ENCODE data around the gene YWHAB.
"Not testable (repeated sequence)": the region's sequence is repeated elsewhere in the genome, so short reads cannot be mapped to it uniquely, and the experiment has no call there.

Gene YWHAB

DNA sequence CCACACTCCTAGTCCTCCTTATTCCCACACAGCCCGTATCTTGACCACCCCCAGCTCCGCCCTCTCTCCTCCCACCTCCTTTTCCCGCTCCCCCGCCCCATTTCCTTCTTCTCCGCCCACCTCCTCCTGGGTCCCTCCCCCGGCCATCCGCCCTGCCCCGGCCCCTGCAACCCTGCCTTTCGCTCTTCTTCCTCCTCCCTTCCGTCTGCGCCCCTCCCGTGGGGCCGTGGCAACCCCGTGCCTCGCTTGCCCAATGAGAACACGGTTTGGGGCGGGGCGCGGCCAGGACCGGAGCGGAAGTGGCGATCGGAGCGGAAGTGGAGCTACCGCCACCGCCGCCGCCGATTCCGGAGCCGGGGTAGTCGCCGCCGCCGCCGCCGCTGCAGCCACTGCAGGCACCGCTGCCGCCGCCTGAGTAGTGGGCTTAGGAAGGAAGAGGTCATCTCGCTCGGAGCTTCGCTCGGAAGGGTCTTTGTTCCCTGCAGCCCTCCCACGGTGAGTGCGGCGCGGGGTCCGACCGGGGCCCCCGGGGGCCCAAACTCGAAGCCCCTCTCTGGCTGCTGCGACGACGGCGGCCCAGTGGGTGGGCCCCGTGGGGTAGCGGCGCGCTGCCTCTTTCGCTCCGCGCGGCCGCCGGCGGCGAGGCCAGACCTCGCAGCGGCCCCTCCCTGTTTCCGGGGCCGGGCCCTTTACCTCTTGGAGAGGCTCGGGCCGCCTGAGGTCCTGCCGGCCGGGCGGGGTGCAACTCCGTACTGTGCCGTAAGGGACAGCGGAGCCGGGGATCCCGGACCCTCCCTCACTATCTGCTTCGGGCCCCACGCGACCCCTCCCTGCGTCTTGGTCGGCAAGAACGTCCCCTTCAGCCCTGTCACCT lies at the start of gene YWHAB:
TSS of gene YWHAB (plus strand) at position 314 of the 874 bp plus-strand sequence. CDS start 15,829 bp downstream, outside the sequence.
- intact Hi-C loops (cut with DNase I) = loop anchor here (2.0 kb wide), 1 partner anchor 81 kb away; the partner anchor contains the start of gene STK4
- DNase-seq = peak; percentile 94 to 100 (median 97)

DNA sequence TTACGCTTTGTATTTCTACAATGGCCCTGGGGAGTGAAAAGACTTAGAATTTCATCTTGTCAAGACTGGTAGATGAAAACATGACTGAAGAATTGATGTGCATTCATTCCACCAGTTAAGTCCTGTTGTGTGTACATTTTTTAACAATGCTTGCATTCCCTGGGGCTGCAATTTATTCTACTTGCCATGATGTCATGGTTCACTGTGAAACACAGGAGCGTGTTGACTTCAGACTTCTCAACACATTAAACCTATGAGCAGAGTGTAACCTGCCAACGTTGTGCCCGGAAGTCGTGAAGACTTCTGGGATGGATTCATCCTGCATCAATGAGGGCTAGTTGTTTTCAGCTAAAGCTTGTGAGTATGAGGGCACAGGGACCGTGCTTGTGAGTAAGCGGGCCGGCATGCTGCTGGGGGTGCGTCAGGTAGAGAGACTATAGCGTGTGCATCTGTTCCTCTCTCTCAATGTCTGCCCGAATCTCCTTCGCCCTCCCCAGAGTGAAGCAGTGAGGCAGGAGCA lies 48.8 kb upstream of the YWHAB start:
- intact Hi-C loops (cut with DNase I) = no loop called here
- DNase-seq = no peak

DNA sequence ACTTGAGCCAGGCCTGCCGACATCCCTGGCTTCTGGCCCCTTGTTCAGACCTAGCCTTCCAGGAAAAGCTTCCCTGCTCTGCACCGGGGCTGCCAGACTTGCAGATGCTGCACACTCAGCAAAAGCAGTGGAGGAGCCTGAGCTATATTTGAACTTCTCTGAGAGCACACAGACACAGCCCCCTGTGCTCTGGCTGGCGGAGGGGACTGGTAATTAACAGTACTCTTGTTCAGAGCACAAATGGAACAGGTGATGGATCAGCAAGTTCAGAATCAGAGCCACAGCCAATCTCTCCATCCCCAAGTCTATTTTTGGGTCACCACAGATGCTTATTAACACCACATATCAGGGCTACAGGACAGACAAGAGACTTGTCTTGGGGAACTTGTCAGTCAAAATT lies 47.6 kb upstream of the YWHAB start:
- DNase-seq = peak in 4 of 10 donors; percentile 15 to 84 (median 52)
- intact Hi-C loops (cut with DNase I) = no loop called here

DNA sequence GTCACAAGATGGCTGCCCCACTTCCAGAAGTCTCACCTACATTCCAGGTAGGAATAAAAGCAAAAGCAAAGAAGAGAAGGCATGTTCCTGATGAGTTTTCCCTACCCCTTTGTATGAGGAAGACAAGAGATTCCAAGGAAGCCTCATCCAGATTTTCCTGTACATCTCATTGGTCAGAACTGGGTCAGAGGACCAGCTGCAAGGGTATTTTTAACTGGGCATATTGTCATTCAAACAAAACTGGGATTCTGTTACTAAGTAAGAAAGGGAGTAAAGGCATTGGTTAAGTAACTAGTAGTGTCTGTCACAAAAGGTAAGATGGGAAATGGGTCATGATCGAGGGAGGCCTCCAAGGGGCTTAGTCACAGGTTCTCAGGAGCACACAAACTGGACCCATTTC lies 47.0 kb upstream of the YWHAB start:
- intact Hi-C loops (cut with DNase I) = no loop called here
- DNase-seq = no peak

DNA sequence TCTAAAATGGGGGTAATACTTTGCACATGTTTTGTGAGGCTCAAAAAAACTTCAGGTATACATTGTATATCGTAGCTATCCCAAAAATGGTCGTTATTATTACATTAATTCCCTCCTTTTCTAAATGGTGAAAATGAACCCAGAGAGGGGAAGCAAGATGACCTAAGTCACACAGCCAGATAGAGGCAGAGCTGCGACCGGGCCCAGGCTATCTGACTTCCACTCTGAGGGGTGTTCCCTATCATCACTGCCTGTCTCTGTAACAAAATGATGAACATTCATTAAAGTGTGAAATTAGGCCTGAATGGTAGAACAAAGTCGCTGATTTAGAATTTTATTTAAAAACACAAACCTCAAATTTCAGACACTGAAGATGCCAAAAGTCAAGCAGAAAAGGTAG lies 46.0 kb upstream of the YWHAB start:
- DNase-seq = no peak
- intact Hi-C loops (cut with DNase I) = no loop called here

DNA sequence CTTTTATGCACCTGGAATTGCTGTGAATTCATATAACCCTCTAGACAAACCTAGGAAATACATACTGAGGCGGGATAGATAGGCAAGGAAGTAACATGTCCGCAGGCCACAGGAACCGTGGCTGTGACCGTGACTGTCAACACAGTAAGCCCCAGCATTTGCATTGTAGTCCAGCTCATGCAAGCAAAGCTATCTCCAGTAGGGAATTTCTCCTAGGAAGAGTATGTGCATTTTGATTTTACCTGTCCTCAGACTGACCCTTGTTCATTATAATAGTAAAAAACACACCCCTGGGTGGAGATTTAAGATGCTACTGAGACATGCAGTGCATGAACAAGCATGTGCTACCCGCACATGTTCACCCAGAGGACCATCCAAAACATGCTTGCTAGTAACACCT lies 44.7 kb upstream of the YWHAB start:
- no peak for DNase-seq
- intact Hi-C loops (cut with DNase I) = no loop called here

DNA sequence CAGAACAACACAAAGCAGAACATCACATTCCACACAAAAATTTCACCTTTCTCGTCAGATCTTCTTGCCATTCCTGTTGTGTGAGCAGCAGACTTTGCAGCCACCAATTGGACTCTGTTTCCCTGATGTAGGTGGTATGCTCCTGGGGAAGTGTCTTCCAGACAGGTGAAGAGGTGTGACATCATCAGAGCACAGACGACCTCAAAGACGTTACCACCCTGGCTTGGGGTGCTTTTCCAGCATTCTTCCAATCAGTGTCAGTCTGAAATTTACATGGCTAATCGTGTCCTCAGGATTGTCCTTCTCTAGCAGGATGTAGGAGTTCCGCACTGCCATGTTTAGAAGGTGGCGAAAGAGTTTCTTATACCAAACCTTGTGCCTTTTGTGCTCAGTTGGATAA lies 43.5 kb upstream of the YWHAB start:
- no peak for DNase-seq
- intact Hi-C loops (cut with DNase I) = no loop called here

DNA sequence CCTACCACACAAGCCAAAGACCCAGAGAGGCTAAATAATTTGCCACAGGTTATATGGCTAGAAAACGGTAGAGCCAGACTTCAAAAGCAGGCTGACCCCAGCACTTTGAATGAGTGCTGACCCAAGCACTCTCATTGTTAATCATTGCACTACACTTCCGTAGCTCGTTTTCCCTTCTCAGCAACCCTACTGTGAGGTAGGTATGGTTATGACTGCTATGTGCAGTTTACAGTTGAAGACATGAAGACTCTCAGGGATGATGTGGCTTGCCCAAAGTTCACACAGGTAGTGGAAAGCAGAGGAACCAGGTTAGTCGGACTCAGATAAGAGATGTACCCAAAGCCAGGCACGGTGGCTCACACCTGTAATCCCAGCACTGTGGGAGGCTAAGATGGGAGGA lies 41.6 kb upstream of the YWHAB start:
- no peak for DNase-seq
- intact Hi-C loops (cut with DNase I) = no loop called here

DNA sequence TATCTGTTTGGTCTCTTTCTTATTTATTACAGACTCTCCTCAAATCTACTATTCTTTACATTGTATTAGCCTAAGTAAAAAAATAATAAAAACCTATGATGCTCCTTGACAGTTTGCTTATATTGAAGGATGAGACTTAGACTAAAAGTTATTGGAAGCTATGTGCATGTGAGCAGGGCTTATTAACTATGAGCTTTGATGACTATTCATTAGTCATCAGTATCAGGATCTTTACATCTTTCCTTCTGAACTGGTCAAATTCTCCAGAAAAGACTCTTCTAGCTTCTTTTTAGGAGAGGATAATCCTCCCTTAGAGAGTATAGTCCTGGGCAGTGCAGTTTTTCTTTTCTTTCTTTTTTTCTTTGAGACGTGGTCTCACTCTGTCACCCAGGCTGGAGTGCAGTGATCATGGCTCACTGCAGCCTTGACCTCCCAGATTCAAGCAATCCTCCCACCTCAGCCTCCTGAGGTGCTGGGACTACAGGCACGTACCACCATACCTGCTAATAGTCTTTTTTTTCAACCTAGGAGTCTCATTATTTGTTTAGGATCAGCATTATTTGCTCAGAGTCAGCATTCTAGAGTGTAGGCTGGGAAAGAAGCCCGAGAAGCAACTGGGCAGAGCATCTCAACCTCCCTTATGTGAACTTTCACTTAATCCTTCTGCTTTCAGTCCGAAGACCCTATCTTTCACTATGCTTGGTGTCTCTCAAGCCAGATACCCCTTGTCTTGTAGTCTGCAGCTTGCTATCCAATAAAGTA lies 37.1 kb upstream of the YWHAB start:
- DNase-seq = no peak
- intact Hi-C loops (cut with DNase I) = no loop called here

DNA sequence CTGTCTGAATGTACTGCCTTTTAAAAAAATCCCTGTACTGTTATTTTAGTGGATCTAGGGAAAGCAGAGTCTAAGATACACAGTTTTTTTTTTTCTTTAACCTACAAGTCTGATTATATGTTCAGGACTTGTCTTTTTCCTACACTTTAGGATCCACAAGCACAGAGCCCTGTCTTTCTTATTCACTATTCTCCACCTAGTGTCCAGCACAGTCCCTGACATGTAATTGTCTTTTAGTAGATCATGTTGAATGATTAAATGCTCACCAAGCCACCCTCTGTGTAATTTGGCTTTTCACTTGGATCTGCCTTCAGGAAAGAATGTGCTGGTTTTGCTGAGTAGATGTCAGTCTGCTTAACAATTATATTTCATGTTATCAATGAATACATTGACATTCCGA lies 35.8 kb upstream of the YWHAB start:
- intact Hi-C loops (cut with DNase I) = no loop called here
- no peak for DNase-seq

DNA sequence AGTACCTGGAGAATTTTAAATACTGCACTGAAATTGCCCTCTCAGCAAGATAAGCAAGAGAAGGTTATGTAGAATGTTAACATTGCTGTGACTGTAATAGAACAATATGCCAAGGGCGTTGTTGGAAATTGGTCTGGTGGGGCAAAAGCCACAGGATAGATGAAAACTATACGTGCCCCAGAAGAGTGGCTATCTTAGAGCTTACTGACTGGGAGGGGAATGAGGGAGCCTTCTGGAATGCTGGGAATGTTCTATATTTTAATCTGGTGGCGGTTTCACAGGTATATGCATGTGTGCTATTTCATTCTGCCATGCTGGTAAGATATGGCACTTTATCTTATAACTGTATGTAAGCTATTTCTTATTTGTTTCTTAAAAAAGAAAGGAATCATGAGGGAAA lies 35.2 kb upstream of the YWHAB start:
- no peak for DNase-seq

DNA sequence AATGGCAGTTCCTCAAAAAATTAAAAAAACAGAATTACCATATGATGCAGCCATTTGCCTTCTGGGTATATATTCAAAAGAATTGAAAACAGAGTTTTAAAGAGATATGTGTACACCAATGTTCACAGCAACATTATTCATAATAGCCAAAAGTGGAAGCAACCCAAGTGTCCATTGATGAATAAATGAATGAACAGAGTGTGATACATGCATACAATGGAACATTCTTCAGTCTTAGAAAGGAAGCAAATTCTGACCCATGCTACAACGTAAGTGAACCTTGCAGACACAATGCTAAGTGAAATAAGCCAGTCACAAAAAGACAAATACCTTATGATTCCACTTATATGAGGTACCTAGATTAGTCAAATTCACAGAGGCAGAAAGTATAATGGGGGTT lies 34.7 kb upstream of the YWHAB start:
- intact Hi-C loops (cut with DNase I) = no loop called here
- no peak for DNase-seq

More for the DNA sequence above, 35.2 kb upstream of the YWHAB start:
- intact Hi-C loops (cut with DNase I) = no loop called here

DNA sequence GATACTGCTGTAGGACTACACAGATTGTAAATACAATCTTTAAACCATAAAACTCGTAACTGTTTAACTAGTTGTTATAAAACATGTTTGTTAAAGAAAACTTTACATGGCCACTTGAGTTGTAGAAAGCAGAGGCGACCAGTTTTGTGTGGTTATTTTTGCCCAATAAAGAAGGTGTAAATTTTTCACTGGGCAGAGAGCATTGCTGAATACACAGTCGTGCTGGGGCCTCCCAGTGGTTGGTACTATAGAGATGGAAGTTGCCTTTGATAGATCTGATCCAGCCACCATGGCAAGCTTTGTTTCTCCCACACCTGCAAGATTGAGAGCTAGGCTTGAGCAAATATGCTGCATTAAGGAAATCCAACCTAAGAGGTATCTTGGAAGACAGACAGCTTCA lies 34.0 kb upstream of the YWHAB start:
- DNase-seq = no peak
- intact Hi-C loops (cut with DNase I) = no loop called here

DNA sequence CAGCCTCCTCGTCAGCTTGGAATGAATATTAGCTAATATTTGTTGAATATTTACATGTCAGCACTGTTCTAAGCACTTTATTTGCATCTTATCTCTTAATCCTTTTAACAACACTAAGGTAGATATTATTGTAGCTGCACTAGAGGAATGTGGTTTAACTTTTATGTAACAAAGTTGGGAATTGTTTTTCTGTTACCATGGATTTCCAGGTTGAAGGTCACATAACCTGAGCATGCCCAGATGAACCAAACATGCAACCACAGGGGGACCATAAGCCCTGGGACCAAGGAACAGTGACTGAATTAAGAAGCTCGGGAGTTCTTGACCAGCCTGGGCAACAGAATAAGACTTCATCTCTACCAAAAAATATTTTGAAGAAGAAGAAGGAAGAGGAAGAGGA lies 29.1 kb upstream of the YWHAB start:
- intact Hi-C loops (cut with DNase I) = no loop called here
- DNase-seq = no peak

DNA sequence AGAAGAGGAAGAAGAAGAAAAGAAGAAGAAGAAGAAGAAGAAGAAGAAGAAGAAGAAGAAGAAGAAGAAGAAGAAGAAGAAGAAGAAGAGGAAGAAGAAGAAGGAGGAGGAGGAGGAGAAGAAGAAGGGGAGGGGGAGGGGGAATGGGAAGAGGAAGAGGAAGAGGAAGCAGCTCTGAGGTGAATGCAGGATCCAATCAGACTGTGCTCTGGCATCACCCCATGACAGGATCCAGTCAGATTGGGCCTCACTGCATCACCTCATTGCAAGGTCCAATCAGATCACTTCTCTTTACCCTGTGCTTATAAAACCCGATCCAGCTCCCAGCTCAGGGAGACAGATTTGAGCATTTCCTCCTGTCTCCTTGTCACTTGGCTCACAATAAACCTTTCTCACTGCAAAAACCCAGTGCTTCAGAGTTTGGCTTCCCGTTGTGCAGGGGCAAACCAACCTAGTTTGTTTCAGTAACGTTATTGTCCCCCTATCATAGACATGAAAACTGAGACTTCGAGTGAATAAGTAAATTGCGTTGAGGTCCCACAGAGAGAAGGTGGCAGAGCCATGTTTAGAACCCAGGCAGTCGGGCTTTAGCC lies 28.6 kb upstream of the YWHAB start:
- DNase-seq = no peak
- intact Hi-C loops (cut with DNase I) = no loop called here

DNA sequence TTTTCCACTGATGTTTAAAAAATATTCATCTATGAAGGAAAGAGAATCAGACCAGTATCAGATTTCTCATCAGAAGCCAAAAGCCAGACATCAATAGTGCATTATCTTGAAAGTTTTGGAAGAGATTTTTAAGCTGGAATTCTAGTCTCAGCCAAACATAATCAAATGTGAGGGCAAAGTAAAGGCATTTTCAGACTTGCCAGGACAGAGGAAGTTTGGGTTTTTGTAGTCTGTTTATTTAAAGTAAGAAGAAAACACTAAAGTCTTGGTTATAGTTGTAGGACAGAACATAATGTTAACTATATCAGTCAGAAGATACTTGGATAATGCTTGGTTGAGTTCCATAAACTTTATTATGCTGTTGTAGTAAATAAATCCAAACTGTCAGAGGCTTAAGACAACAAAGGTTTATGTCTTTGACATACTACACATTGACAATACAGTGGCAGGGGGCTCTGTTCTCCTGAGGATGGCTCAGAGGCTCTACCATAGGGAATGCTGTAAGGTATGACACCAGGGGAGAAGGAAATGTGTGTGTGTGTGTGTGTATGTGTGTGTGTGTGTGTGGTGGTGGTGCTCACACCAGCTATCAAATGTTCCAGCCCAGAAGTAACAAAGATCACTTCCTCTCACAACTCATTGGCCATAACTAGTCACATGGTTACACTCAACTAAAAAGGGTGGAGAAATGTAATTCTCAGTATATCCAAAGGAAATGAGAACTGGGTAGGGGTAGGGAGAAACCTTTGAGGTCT lies 26.7 kb upstream of the YWHAB start:
- DNase-seq = no peak
- intact Hi-C loops (cut with DNase I) = no loop called here

DNA sequence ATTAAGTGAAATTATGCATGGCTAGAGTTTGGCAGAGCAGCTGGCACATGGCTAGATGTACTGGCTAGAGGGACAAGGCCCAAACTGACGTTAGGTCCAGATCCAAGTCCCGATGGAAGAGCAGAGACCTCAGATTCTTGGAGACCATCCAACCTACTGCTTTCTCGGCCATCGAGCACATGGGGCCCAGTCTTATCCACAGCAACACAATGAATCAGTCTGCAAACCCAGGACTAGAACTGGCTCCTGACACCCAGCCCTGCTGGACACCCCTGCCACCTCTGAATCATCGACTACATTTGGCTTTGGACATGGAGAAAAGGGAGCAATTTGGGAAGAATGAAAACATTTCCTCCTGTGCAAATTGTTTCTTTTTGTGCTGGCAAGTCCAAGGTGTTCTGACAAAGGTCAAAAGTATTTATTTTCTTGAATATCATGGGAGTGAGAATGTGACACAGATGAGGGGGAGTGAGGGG lies 23.9 kb upstream of the YWHAB start:
- intact Hi-C loops (cut with DNase I) = no loop called here
- peak in 2 of 10 donors; percentile 9 to 81 for DNase-seq

DNA sequence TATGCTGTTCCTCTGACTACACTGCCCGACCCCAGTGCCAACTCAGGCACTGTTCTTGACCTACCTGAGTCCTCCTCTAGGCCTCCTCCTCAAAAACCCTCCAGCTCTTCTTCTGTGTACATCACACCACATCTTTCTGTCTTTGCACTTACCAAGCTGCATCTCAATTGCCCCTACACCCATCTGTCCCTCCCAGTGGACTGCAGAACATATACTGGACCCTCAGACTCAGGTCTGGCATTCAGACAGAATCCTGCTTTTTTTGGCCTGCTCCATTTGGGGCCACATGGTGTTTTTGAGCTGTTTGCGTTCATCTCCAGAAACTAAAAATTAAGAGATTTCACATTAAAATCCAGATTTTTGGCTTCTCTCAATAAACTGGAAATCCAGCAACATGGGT lies 23.2 kb upstream of the YWHAB start:
- intact Hi-C loops (cut with DNase I) = no loop called here
- no peak for DNase-seq

DNA sequence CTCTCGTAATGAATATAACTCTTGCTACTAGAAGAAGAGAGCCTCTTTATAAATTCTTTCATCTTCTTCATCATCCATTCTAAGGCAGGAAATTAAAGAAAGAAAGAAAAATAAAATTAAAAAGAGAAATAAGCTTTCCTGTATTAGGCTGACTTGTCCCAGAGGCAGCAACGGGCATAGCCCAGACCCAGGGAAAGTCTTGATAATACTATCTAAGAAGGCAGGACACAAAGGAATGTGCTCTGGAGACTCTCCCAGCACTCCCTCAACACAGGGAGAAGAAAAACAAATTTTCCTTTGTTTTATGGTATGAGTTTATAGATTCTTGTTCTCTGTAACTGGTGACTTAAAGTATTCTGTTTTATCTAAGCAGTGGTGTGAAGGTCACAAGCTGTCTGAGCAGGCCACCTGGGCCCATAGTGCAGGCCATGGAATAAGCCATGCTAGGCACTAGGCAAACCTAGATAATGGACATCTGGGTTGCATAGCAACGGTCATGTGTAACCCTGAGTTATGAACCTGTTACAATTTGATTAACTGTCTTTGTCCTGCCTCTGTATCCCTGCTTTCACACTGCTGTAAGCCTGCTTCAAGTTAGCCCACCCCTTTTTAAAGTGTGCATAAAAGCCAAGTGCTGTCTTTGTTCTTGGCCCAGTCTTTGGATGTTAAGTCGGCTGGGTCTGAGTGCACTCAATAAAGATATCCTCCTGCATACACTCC lies 22.0 kb upstream of the YWHAB start:
- DNase-seq; intact Hi-C loops (cut with DNase I): not testable (repeated sequence)

DNA sequence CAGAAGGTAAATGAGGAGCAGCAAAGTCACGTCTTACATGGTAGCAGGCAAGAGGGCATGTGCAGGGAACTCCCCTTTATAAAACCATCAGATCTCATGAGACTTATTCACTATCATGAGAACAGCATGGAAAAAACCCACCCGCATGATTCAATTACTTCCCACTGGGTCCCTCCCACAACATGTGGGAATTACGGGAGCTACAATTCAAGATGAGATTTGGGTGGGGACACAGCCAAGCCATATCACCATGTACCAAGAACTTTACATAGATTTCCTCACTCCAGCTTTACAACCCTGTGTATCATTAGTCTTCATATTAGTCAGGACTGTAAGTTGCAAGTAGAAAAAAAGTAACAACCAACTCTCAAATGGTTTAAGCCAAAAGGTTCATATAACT lies 21.0 kb upstream of the YWHAB start:
- intact Hi-C loops (cut with DNase I) = not testable (repeated sequence)

More for the DNA sequence above, 21.0 kb upstream of the YWHAB start:
- DNase-seq = not testable (repeated sequence)
